IPS-18c (cell line): Measurements from ENCODE around the gene PRSS23.
A peak's percentile ranks its signal among the peaks of the same experiment; 100 is the strongest.

Experiments
- H3K4me3 ChIP-seq: 2 replicates; pipeline ENCODE4 v1.7.0; 2013; ENCODE audit warnings: low read depth, mild to moderate bottlenecking, low read length, moderate library complexity; ENCODE audit not compliant: insufficient read depth
- H3K9me3 ChIP-seq: one replicate; pipeline ENCODE4 v1.6.1; 2013; ENCODE audit warnings: mild to moderate bottlenecking, low read length, moderate library complexity; ENCODE audit not compliant: control insufficient read depth, insufficient read depth

Gene PRSS23

DNA sequence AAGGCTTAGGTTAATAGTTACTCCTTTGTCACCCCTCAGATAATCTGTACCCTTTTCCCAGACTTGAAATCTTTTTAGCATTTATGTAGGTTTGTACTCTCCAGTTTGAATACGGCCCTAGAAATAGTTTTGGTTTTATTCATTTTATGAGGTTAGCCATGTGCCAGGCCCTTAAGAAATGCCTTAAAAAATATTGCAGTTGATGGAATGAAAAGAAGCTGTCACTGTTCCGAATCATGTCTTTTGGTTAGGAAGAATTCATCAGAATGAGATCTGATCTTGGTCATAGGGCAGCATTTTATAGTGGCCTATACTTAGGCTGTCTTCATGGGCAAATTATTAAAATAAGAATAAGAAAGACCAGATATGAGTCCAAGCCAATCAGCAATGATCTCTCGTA lies 14.8 kb upstream of the PRSS23 start:
- no peaks in the 10 kb centered on the region for H3K9me3 ChIP-seq
- H3K4me3 ChIP-seq = no peak overlapping the region

DNA sequence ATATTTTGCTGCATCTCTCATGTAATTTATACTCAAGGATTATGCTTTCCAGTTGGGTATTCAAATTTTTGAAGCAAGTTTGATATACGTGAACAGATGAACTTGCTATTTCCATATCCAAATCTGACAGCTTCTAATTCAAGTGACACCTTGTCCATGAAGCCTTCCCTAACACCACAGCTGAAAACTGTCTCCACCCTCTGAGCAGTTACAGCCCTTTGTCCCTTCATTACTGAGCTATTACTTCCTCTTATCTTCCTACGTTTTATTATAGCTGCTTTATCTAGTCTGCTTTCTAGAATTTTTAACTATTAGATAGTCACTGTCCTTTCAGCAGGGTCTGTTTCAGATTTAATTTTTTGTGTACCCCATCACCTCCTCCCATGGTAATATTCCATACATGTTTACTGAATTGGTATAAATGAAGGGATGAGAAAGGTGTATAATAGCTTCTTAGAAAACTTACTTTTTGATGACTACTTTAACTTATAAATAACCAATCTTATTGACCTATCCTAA lies 13.3 kb upstream of the PRSS23 start:
- H3K9me3 ChIP-seq = no peaks in the 10 kb centered on the region
- no peak overlapping the region for H3K4me3 ChIP-seq

DNA sequence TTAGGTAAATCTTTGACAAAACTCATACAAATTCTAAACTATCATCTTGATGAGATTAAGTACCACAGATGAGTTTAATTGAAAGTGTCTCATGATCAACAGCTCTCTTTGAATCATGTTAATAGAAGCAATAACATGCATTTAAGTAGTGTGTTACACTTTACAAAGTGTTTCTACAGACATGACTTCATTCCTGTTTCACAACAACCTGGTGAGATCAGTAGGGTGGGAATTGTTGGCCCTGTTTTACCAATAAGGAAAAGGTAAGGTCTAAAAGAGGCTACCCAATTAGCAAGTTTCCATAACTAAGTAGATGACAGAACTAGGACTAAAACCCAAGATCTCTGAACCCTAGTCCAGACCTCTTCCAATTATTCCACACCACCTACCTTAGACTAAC lies 12.7 kb upstream of the PRSS23 start:
- no peaks in the 10 kb centered on the region for H3K9me3 ChIP-seq

DNA sequence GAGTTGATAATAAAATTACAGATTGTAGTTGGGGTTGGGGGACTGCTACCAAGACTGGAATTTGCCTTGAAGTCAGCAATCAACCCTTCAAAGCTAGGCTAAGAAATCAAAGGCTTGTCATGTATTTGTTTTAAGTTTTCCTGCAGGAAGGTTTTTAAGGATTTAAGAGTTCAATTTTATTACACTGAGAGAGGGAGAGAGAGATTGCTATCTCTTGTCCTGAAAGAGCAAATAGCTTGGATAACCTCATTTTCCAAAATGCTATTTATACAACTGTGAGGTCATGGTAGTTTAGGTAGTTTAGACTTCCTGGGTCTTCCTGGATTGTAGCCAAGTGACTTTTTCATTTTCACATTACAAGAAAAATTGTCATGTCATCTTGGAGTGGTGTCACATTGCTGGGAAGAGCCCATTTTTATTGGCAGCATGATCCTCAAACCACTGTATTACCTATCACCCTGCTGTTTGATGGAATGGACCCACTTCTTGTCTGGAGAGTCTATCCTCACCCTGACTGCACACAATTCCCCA lies 10.1 kb upstream of the PRSS23 start:
- no peaks in the 10 kb centered on the region for H3K9me3 ChIP-seq
- H3K4me3 ChIP-seq = no peak overlapping the region

More for the DNA sequence above, 12.7 kb upstream of the PRSS23 start:
- no peak overlapping the region for H3K4me3 ChIP-seq

DNA sequence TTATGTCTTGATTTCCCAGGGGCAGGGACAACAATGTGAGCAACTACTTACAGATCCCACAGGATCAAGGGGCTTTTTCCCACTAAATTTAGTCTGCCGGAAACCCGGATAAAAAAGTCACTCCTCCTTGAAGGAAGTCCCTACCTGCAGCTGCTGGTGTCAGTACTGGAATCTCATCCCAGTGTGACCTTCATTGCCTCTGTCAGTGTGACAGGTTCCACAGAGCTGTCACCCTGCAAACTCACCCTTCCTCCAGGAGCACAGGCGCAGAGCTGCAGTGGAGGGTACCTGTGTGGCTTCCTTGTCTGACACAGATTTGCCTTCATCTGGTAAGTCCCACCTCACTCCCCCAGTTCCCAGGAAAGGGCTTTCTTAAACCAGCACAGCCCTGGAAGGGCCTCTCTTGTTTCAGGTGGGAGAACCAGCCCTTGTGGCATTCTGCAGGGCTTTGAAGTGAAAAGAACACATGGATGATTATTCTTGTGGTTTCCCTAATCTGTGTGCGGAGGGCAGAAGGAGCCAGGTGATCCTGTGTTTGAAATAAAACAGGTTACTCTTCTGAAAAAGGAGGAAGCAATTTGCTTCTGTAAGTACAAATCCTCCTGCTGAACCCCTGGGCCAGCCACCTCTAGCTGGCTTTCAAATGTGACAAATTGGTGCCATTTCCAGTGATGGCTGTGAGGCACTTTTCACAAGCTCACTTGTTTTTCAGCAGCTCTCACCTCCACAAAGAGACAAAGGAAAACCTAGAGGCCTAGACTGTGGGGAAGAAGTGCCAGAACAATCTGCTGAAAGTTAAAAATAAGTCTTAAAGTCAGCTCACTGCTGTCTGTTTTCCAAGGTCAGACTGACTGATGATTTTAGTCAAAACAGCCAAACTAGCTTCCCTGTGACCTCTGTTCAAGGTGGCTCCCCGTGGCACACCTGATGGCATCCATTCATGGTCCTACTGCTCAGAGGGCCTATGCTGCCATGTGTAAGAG lies 9.2 kb upstream of the PRSS23 start:
- H3K9me3 ChIP-seq = no peaks in the 10 kb centered on the region

DNA sequence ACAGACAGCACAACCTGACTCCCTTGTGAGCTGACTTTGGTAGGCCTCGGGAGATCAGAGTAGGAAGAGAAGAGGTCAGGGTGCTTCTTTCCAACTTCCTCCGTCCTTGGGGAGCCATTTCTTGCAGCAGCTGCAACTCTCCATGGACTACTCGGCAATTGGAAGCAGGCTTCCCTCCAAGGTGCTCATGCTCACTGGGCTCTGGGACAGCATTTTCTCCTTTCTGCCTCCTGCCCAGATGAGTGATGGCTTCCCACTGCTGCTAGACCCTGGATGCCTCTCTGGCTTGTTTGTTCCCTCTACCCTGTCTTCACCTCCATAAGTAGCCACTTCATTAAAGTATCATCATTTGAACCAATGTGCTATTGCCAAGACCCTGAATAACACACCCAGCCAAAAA lies 8.2 kb upstream of the PRSS23 start:
- no peaks in the 10 kb centered on the region for H3K9me3 ChIP-seq
- H3K4me3 ChIP-seq = no peak overlapping the region

More for the DNA sequence above, 9.2 kb upstream of the PRSS23 start:
- no peak overlapping the region for H3K4me3 ChIP-seq

DNA sequence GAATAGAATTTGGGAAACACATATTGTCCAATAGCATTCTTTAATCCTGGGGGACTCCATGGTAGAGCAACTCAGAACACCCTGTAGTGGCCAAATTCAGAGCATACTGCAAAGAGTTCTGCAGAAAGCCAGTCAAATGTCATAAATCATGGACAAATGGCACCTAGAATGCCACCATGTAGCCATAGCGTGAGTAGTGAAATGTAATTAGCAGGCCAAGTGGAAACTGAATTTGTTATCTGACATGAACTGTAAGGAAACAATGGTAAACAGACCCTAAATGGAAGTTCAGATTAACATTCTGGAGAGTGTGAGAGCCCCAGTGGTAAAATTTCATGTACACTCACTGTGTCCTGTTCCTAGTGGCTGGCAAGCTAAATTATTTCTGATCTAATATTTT lies 7.0 kb upstream of the PRSS23 start:
- no peak overlapping the region for H3K4me3 ChIP-seq
- no peaks in the 10 kb centered on the region for H3K9me3 ChIP-seq

DNA sequence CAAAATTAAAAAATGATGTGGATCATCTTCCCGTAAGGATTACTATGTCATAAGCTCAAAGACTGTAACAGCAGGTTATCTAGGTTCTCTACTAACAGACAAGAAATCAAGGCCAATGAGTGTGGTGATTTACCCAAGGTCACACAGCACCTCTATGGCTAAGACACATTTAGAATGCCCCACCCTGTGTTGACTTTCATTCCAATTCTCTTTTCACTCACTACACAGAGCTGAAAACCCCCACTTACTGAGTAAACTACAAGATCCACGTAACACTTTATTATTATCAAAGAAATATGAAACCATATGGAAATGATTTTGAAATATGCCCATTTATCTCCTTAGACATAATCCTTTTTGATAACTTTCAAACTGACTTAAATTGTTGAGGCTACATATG lies 4.8 kb upstream of the PRSS23 start:
- H3K4me3 ChIP-seq = no peak overlapping the region
- H3K9me3 ChIP-seq = no peaks in the 10 kb centered on the region

DNA sequence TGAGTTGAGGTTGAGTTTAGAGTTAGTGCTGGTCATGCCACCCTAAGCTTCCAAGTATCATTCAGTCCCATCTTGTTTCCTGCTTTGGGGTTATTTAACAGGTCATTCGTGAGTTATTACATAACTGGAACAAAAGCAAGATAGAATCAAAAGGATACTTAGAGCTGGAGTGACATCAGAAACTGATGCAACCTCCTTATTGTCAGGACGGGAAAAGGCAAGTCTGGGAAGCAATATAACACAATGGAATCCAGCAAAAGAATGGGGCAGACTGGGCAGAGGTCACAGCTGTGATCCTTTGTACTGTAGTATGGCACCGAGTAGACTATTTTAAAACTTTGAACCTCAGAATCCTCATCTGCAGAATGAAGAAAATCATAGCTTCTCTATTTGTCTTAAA lies 4.4 kb upstream of the PRSS23 start:
- no peak overlapping the region for H3K4me3 ChIP-seq
- H3K9me3 ChIP-seq = no peaks in the 10 kb centered on the region

DNA sequence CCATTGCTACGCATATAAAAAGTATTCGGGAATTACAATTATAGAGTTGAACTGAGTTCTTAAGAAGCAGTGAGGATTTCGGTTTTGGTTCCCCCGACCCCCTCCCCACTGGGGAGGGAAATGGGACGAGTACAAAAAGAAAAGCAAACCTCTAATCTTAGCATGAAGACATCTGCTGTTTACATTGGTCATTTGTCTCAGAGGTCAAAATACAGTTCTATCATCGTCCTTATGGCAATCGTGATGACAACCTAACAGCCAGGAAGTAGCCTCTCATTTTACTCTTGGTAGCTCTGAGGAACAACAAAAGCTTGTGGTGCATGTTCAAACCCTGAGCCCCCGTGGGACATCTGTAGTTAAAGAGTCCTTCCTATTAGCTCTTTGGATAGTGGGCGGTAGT lies 3.2 kb upstream of the PRSS23 start:
- no peaks in the 10 kb centered on the region for H3K9me3 ChIP-seq
- H3K4me3 ChIP-seq = no peak overlapping the region

DNA sequence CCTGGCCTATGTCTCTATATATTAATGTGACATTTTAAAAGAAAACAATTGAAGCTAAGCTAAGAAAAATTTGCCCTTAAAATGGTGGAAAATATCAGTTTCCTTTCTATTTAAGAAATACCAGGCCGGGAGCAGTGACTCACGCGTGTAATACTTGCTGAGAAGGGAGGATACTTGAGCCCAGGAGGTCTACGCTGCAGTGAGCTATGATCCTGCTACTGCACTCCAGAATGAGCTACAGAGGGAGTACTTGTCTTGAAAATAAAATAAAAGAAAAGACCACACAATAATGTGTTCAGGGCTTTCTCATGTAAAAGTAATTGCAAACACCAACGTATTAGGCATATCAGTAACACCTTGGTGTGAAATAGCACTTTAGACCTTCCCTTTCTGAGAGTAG lies 1.4 kb upstream of the PRSS23 start:
- H3K4me3 ChIP-seq = no peak overlapping the region
- H3K9me3 ChIP-seq = no peaks in the 10 kb centered on the region

DNA sequence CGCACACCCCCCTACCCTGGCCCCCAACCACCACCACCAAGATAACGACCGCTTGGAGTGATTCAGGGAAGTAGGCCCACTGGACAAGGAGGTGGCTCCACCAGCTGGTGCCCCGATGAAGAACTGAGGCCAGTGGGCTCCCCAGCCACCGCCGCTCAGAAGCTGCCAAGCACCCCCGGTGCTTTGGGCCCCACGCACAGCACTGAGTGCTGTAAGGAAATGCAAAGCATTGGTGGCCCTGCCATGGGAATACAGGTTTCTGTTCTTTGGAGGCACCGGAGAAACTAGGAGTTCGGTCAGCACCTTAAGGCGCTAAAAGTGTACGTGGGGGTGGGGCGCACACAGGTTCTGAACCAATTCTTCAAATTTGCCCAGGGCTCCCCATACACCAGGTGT lies 664 bp upstream of the PRSS23 start:
- H3K4me3 ChIP-seq = peak overlapping the region; percentile 56

DNA sequence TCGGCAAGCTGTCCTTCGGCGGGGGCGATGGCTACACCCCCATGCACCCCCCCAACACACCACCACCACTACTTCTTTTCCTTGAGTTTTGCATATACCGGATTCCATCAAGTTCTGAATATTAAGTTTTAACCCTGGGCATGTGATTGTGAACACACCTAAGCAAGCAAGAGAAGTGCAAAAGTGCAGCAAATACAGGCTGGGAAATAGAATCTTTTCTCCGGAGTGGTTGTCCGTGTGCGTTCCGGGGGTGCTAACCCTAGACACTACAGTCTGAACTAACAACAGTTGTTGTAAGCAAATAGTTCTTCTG lies 574 bp downstream of the PRSS23 start:
- Histone ChIP-seq H3K4me3 (peak overlapping the region; percentile 56), H3K9me3 (no peaks in the 10 kb centered on the region)

More for the DNA sequence above, 664 bp upstream of the PRSS23 start:
- H3K9me3 ChIP-seq = no peaks in the 10 kb centered on the region

DNA sequence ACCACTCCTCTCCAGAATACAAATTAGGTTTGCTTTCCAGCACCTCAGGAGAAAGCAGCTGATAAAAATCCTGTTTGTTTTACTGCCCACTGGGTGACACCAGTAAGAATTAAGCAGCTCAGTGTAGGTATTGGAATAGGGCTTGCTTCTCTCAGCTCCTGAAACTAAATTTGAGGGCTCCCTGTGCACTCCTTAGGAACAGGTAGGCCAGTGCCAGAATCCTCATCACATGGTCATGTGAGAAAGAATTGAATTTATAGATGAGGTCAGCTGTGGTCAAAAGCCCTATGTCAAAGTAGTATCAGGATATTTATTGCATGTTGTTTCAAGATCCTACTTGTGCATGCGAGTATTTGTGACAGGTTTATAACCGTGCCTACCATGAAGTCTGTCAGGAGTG lies 1.0 kb downstream of the PRSS23 start:
- Histone ChIP-seq H3K4me3 (peak overlapping the region; percentile 56; the same call in 1 of the 2 replicates), H3K9me3 (no peaks in the 10 kb centered on the region)

DNA sequence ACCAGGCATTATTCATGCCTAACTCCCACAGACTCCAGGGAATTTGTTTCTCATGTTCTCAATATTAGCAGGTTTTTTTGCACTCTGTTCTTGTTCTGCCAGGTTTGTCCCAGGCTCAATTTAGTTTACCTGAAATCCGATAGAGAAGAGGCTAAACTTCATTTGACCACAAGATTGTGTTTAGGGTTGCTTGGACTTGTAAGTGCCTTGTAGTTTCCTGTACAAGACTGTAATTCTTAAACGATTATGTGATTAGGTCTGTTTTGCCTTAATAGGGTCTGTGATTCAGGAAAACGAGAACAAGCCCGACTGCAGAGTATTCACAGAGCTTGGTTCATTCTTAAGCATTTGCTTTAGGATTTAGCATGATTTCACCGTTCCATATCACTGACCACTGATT lies 1.8 kb downstream of the PRSS23 start:
- no peak overlapping the region for H3K4me3 ChIP-seq
- no peaks in the 10 kb centered on the region for H3K9me3 ChIP-seq

DNA sequence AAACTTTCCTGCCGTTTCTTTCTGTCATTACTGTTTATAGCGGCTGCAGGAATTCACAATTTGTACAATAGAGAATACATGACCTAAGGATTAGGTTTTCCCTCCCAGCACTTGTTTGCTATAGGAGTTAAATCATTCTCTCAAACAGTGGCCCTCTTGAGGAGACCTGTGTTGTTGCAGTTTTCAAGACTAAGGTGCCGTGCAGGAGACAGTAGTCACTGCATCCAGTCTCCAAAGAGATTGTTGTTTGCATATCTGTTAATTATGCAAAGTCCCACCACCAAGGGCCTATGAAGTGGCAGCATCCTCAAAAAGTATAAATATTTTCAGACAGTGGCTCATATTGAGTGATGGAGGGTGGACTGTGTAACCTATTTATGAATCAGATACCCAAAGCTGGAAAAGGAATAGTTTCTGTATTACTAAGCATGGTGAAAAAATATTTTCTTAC lies 2.3 kb downstream of the PRSS23 start:
- Histone ChIP-seq H3K4me3 (no peak overlapping the region), H3K9me3 (no peaks in the 10 kb centered on the region)

DNA sequence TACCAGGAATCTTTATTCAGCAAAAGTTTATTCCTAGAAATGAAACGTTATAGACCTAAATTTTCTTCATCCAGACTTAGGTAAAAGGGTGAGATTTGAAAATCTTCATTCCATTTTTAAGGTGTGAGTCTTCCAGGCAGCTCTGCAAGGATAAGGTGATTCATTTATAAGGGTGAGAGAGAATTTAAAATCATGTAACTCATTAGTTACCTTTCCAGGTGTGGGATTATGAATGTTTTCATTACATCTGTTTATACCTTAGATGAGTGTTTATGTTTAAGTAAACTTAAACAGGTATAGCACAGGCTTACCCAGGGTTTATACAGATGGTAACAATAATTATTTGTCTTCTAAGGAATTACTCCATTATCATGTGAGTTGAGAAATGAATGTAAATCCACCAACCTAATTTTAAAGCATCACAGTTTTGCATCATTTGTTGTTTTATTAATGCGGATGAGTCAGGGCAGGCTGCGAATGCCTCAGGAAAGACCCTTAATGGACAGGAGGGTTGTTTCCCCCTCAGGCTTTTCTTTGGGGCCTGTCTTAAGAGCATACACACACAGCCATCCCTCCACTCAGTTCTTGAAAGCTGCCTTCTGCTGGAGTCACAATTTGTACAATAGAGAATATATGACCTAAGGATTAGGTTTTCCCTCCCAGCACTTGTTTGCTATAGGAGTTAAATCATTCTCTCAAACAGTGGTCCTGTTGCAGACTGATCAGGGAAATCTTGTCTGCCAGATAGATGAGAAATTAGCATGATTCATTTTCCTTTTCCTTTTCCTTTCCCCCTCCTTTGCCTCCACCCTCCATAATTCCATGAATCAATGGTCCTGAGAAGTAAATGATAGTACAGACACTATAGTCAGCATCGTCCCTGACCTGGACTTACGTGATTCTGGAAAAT lies 3.0 kb downstream of the PRSS23 start:
- no peak overlapping the region for H3K4me3 ChIP-seq
- no peaks in the 10 kb centered on the region for H3K9me3 ChIP-seq
